Putamen (tissue), 1 donor: Measurements from ENCODE around the gene ATG2A.

Source experiments
- DNase-seq: peaks from one replicate; pipeline ENCODE4 v3.0.0-alpha.2; 2016; ENCODE audit warnings: low spot score

Gene ATG2A

GRCh38 chr11:64902102-64902900, 14.7 kb downstream of the ATG2A start:
- no peak for DNase-seq

DNA sequence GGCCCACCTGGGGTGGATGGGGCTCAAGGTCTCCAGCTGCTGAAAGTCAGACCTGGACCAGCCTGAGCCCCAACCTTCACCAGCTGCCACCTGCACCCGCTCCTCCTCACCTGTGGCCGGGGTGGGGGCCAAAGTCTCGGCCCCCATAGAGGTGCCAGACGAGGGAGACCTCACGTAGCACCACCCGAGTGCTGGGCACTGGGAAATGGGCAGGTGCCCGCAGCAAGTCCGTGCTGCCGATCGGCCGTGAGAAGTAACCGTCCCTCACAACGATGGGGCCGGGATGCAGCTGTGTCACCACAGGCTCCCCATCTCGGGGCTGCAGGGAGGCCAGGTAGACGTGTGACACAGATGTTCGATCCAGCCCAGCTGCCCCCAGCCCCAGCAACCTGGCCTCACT, 16.2 kb downstream of the ATG2A start:
- no peak for DNase-seq

- no peak for DNase-seq
Observed at GRCh38 chr11:64900263-64900678, 16.7 kb downstream of the ATG2A start.

GRCh38 chr11:64898541-64898940, 18.5 kb downstream of the ATG2A start:
- DNase-seq, result no peak

GRCh38 chr11:64898076-64898445, 18.9 kb downstream of the ATG2A start:
- no peak for DNase-seq

GRCh38 chr11:64897381-64898075, 19.5 kb downstream of the ATG2A start:
- no peak for DNase-seq

DNA sequence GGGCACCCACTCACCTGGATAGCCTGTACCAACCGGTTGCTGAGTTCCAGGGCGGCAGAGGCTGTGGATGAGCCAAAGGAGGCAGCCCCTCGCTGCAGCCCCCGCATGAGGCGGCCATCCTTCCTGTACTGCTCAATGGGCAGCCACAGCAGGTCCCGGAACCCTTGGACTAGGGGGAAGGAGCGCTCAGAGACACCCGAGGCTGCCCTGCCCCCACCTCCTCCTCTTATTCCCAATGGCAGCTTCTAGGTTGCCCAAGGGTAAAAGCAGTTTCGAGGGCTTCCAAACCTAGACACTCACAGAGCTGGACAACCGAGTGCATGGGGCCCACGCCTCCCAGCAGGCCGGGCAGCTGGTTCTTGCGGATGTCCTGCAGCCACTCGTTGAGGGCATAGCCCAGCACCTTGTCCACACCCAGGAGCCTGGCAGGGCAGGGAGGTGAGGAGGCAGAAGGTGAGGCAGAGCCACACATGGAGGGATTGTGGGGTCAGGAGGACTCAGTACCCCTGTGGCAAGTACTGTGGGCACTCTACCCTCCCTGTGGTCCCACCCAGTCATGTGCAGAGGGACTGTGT, 20.5 kb downstream of the ATG2A start:
- no peak for DNase-seq

- DNase-seq, result no peak
Observed at GRCh38 chr11:64894812-64895452, 22.1 kb downstream of the ATG2A start.

DNA sequence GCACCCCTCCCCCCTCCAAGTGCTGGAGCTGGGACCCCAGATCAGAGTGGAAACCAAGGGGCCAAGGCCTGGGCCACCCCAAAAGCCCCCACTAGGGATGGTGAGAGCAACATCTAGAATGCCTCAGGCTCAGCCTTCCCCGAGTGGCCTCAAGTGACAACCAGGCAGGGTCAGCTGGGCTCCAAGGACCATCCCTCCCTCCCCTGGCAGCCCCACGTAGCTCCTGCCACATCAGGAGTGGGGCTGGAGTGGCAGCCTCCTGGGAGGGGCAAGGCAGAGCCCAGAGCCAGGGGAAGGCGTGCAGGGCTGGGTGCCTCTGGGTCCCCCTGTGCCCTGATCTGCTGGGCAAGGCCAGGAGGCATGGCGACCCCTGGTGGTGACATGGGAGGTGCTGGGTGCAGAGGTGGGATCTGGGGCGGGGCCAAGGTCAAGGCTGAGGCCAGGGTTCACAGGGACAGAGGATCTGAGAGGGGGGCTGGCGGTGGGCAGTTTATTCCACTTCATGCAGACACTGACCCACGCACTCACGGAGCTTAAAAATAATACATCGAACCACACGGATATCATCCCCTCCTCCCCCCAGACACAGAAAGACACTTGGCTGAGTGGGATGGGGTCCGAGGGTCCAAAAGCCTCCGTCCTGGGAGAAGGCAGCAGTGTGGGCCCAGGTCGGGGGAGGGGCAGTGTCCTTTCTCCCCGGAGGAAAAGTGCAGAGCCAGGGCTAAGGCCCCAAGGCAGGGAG, 22.8 kb downstream of the ATG2A start:
- DNase-seq, result peak; percentile 49

- no peak for DNase-seq
Observed at GRCh38 chr11:64893194-64894069, 23.6 kb downstream of the ATG2A start.

- DNase-seq, result no peak
Observed at GRCh38 chr11:64892838-64893193, 24.2 kb downstream of the ATG2A start.

DNA sequence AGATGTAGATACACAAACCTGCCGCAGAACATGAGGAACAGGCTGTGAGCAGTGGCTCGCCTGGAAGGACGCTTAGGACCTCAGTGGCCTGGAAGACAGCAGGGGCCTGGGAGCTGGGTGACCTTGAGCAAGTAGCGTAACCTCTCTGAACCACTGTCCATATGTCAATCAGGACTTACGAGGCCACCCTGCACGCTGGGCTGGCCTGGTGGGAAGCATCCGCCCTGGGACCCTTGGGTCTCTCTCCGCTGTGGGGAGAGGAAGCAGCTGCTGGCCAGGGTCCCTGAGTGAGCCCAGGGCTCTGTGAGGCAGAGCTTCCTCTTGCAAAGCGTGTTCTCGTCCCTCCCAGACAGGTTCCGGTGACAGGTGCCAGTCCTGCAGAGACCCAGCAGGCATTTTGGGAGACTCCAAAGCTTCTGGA, 24.6 kb downstream of the ATG2A start:
- no peak for DNase-seq

GRCh38 chr11:64891880-64892279, 25.1 kb downstream of the ATG2A start:
- DNase-seq, result no peak

GRCh38 chr11:64891215-64891848, 25.7 kb downstream of the ATG2A start:
- no peak for DNase-seq

DNA sequence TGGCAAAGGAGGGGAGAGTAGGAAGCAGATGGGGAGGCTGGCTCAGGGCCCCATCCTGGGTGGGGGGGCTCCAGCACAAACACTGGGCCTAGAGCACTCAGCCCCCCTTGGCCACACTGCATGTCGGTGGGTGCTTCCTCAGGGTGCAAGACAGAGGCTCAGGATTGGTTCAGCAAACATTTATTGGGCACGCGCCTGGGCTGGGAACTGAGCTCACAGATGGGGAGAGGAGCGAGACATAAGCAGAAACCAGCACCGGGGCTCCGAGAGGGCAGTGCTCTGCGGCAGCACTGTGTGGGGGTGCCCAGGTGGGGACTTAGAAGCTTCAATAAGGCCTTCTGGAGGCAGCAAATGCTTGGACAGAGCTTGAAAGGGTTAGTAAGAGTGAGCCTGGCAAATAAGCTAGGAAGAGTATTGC, 26.5 kb downstream of the ATG2A start:
- no peak for DNase-seq

DNA sequence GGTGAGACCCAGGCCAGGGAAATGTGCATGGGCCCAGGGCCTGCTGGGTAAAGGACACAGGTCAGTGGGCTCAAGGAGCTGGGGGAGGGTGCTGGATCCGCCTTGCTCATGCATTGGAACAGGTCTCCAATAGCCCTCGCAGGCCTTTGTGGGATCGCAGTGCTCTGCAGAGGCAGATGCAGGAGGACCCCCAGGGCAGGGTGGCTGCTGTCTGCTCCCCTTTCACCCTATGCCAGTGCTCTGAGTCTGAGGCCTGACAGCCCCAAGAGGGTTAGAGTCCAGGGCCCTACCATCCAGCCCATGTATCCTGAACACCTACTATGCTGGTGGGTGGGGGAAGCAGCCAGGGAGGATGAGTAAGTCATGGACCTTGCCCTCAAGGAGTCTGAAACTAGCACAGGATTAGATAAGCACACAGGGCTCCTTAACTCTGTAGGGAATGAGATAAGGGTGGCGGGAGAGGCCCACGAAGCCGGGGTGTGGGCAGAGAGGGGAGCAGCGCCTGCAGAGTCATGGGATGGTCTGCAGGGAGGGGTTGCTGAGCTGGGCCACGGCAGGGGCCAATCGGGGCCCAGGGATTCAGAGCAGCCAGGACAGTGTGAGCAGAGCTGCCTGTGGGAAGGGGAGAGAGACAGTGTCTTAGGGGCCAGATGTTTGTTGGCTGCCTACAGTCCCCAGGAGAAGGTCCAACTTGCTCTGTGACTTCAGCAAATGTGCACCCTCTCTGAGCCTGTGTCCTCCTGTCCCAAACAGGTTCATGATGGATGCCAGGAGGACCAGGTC, 28.1 kb downstream of the ATG2A start:
- no peak for DNase-seq

DNA sequence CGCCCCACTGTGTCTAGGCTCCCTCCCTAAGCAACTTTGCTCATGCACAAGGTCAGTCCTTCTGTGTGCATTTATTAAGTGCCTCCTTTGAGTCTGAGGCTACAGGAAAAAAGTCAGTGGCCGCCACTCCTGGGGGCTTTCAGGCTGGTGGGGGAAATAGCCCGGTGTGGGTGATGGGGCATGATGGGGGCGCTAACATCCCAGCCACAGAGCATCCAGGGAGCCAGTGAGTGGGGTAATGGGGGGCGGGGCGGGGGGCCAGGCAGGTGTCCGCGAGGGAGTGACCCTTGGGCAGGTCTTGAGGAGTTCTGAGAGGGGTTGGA, 28.6 kb downstream of the ATG2A start:
- no peak for DNase-seq

GRCh38 chr11:64887757-64888405, 29.1 kb downstream of the ATG2A start:
- DNase-seq, result peak; percentile 68

DNA sequence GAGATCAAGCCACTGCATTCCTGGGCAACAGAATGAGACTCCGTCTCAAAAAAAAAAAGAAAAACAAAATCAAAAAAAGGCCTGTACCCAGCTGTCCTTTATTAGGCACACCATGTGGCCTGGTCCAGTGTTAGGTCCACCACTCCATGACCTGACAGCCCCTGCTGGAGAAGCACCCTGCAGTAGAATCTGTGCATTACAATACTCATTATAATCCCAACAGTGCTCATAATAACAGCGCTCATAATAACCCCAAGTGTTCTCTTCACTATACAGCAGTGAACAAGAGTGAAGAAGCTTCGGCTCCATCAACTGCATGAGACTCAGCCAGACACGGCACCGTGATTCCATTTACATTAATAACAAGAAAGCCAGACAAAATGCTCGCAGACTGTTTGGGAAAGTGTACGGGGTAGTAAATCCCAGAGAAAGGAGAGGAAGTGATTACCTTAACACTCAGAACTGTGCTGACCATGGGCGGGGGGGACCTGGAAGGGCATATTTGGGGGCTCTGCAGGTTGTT, 29.7 kb downstream of the ATG2A start:
- no peak for DNase-seq
